NCI-H2227 (cell line): Measurements from ENCODE around the gene VAV3.

Source experiments
- DNase-seq: peaks from one replicate; lab custom pipeline; 2025; ENCODE audit not compliant: unreplicated experiment; lab: John Stamatoyannopoulos, UW

VAV3 gene

GRCh38 chr1:107939256-107939655 lies 25.7 kb downstream of the VAV3 start:
- no peak for DNase-seq

- DNase-seq: no peak
Observed at GRCh38 chr1:107936498-107937481, 28.2 kb downstream of the VAV3 start.

- DNase-seq: no peak
Observed at GRCh38 chr1:107935396-107936064, 29.4 kb downstream of the VAV3 start.

- no peak for DNase-seq
Observed at GRCh38 chr1:107934578-107934977, 30.4 kb downstream of the VAV3 start.

GRCh38 chr1:107933736-107934135 lies 31.2 kb downstream of the VAV3 start:
- no peak for DNase-seq

GRCh38 chr1:107930292-107930691 lies 34.7 kb downstream of the VAV3 start:
- no peak for DNase-seq

- no peak for DNase-seq
Observed at GRCh38 chr1:107927820-107928219, 37.2 kb downstream of the VAV3 start.

- no peak for DNase-seq
Observed at GRCh38 chr1:107926436-107927080, 38.4 kb downstream of the VAV3 start.

- no peak for DNase-seq
Observed at GRCh38 chr1:107925565-107925964, 39.4 kb downstream of the VAV3 start.

GRCh38 chr1:107920999-107921398 lies 44.0 kb downstream of the VAV3 start:
- DNase-seq: no peak

- DNase-seq: no peak
Observed at GRCh38 chr1:107920561-107920960, 44.4 kb downstream of the VAV3 start.

- no peak for DNase-seq
Observed at GRCh38 chr1:107919953-107920352, 45.0 kb downstream of the VAV3 start.

GRCh38 chr1:107914119-107914765 lies 50.7 kb downstream of the VAV3 start:
- no peak for DNase-seq

GRCh38 chr1:107912656-107913055 lies 52.3 kb downstream of the VAV3 start:
- DNase-seq: no peak

- DNase-seq: no peak
Observed at GRCh38 chr1:107900090-107900945, 64.7 kb downstream of the VAV3 start.

- no peak for DNase-seq
Observed at GRCh38 chr1:107899655-107900054, 65.3 kb downstream of the VAV3 start.

- DNase-seq: no peak
Observed at GRCh38 chr1:107897438-107898345, 67.3 kb downstream of the VAV3 start.

- no peak for DNase-seq
Observed at GRCh38 chr1:107896936-107897335, 68.0 kb downstream of the VAV3 start.

- no peak for DNase-seq
Observed at GRCh38 chr1:107896401-107896800, 68.6 kb downstream of the VAV3 start.
